ENCODE measurements around the gene MORN1. TPM values are rescaled to one million over a fixed set of nuclear protein-coding genes. Genes with fewer than 3 reads are reported as not detected.

MORN1 gene
- total and polyA plus RNA-seq, 2 of the 4 experiments (the other 2 are of a cell fraction), result 3.0 to 4.2 TPM

- ChIA-PET CTCF (no interaction called here), POLR2A (ENCODE audit: unreplicated experiment) (no interaction called here)
- Histone ChIP-seq H2BK5ac (ENCODE audit: low read depth, low read length, poor library complexity, severe bottlenecking) (no peak overlapping the region), H3K18ac (ENCODE audit: low read depth, low read length) (no peak overlapping the region), H3K27ac (ENCODE audit: insufficient read depth, low read length) (no peak overlapping the region), H2BK20ac (ENCODE audit: low read depth, low read length) (no peak overlapping the region), H3K79me1 (ENCODE audit: low read depth in 1 of 2, low read length in 2 of 2) (no peaks in the 10 kb centered on the region), H2AK9ac (replicated peaks; ENCODE audit: low read depth, low read length, poor library complexity) (no peak overlapping the region), H3K36me3 (ENCODE audit: control insufficient read depth, insufficient read depth, low read length) (no peaks in the 10 kb centered on the region), H2BK120ac (ENCODE audit: low read depth, low read length) (no peak overlapping the region), H3K4me3 (ENCODE audit: insufficient read depth, low read depth, low read length) (no peak overlapping the region), H2BK15ac (ENCODE audit: low read depth, low read length) (no peak overlapping the region), H2AK5ac (ENCODE audit: low read depth, low read length) (no peak overlapping the region), H3K14ac (replicated peaks; ENCODE audit: low read depth, low read length) (no peak overlapping the region), H3K4ac (ENCODE audit: low read depth, low read length) (no peak overlapping the region), H4K91ac (ENCODE audit: insufficient read depth, low read depth, low read length) (no peak overlapping the region), H3K9ac (ENCODE audit: low read depth, low read length) (no peak overlapping the region), H3K23ac (ENCODE audit: low read depth, low read length) (no peak overlapping the region), H3K4me2 (ENCODE audit: low read depth, low read length) (no peak overlapping the region), H3K56ac (ENCODE audit: extremely low read depth, insufficient read depth, low read length) (no peak overlapping the region), H4K5ac (ENCODE audit: low read depth, low read length) (no peak overlapping the region), H4K20me1 (ENCODE audit: insufficient read depth, low read length) (no peaks in the 10 kb centered on the region), H4K8ac (ENCODE audit: low read depth in 2 of 2, low read length in 2 of 2) (no peak overlapping the region), H3K9me1 (ENCODE audit: insufficient read depth, low read length) (no peaks in the 10 kb centered on the region), H3K4me1 (ENCODE audit: control insufficient read depth, insufficient read depth, low read length) (no peaks in the 10 kb centered on the region), H3K9me3 (ENCODE audit: control insufficient read depth, insufficient read depth, low read length) (no peaks in the 10 kb centered on the region; the same call in 1 of the 2 replicates), H2AFZ (replicated peaks; ENCODE audit: low read length, poor library complexity) (no peak overlapping the region), H3K27me3 (ENCODE audit: control insufficient read depth, insufficient read depth, low read length) (no peaks in the 10 kb centered on the region; the same call in 1 of the 2 replicates)
- dilution Hi-C loops (cut with HindIII; ENCODE audit: low sequenced_read_pairs, unreplicated experiment) (no loop called here), intact Hi-C loops (cut with micrococcal nuclease) (no loop called here), in situ Hi-C loops (cut with MboI; ENCODE audit: low sequenced_read_pairs) (no loop called here)
- ATAC-seq (ENCODE audit: low read depth) (no peak), DNase-seq (no peak)
- no TSS peak for BruUV-seq (replicated peaks)
- WGBS, 2 experiments (ENCODE audit: extremely low coverage in 2 of 2, insufficient read length in 1 of 2), result 85% methylated on average over 16 of the region's 24 CpGs; no CpG with 5 or more reads in 1 of the 2 experiments
- no peak for TF ChIP-seq CEBPB (IDR thresholded peaks at IDR 0.05; ENCODE audit: low read depth, low read length)
- TF ChIP-seq MXI1 (IDR thresholded peaks at IDR 0.05; ENCODE audit: borderline replicate concordance, low read depth, low read length), result no peak
- no peak for TF ChIP-seq USF2 (IDR thresholded peaks at IDR 0.05; ENCODE audit: low read depth, low read length)
- TF ChIP-seq RAD21 (IDR thresholded peaks at IDR 0.05; ENCODE audit: low read length), result no peak
- TF ChIP-seq CTCF (conservative IDR thresholded peaks at IDR 0.05; ENCODE audit: low read depth, low read length), result no peak
Measured at GRCh38 chr1:2340086-2340917, 51.1 kb downstream of the MORN1 start.

Measured in IMR-90 (cell line).